Smooth muscle cell (in vitro differentiated cells): ENCODE data around the gene CAMK1G. TPM values are rescaled to one million over a fixed set of nuclear protein-coding genes. Genes with fewer than 3 reads are reported as not detected.
A peak's percentile ranks its signal among the peaks of the same experiment; 100 is the strongest.

Experiments used
- DNase-seq: peaks from one replicate; lab custom pipeline; 2025; ENCODE audit not compliant: unreplicated experiment; lab: John Stamatoyannopoulos, UW
- H2AFZ ChIP-seq: fragments of 200-600 bp; sonication (generic); 2 replicates; pipeline ENCODE4 v1.6.0; 2016; ENCODE audit warnings: antibody characterized with exemption, low read depth, mild to moderate bottlenecking
- H3F3A ChIP-seq: fragments of 200-600 bp; sonication (generic); 2 replicates; pipeline ENCODE4 v1.6.0; 2017; ENCODE audit warnings: antibody characterized with exemption, low read depth
- H3K27ac ChIP-seq: fragments of 200-600 bp; sonication (generic); 2 replicates; pipeline ENCODE4 v1.5.1; 2016; ENCODE audit warnings: low read depth, mild to moderate bottlenecking
- H3K27me3 ChIP-seq: fragments of 200-600 bp; sonication (generic); 2 replicates; pipeline ENCODE4 v1.6.1; 2016; ENCODE audit warnings: low read depth, mild to moderate bottlenecking
- H3K36me3 ChIP-seq: fragments of 200-600 bp; sonication (generic); 2 replicates; pipeline ENCODE4 v1.5.1; 2016; ENCODE audit warnings: low read depth
- H3K4me1 ChIP-seq: fragments of 200-600 bp; sonication (generic); 2 replicates; pipeline ENCODE4 v1.5.1; 2016; ENCODE audit warnings: low read depth
- H3K4me2 ChIP-seq: fragments of 200-600 bp; sonication (generic); 2 replicates; pipeline ENCODE4 v1.6.0; 2016; ENCODE audit warnings: mild to moderate bottlenecking
- H3K4me3 ChIP-seq: fragments of 200-600 bp; sonication (generic); 2 replicates; pipeline ENCODE4 v1.5.1; 2016; ENCODE audit warnings: mild to moderate bottlenecking
- H3K79me2 ChIP-seq: fragments of 200-600 bp; sonication (generic); 2 replicates; pipeline ENCODE4 v1.6.0; 2016; ENCODE audit warnings: low read depth, mild to moderate bottlenecking
- H3K9ac ChIP-seq: fragments of 200-600 bp; sonication (generic); 2 replicates; pipeline ENCODE4 v1.6.0; 2016; ENCODE audit warnings: low read depth
- H3K9me3 ChIP-seq: fragments of 200-600 bp; sonication (generic); replicated peaks from 2 replicates; pipeline ENCODE4 v1.5.1; 2016; ENCODE audit warnings: low read depth
- H4K20me1 ChIP-seq: fragments of 200-600 bp; sonication (generic); 2 replicates; pipeline ENCODE4 v1.6.0; 2016; ENCODE audit warnings: low read depth
- WGBS: methylation state at CpG from one replicate; pipeline ENCODE4 v1.1.7; 2016; ENCODE audit warnings: low lambda C conversion rate; 5-methylcytosine and 5-hydroxymethylcytosine counted together
- polyA plus RNA-seq: library from polyadenylated mRNA; unstranded; fragments of >200 nt; fragmentation: Nextera tagmentation; extraction: Ambion mirVana; gene quantifications from 2 replicates; pipeline ENCODE4 v1.2.1, GENCODE V29; 2016
- total RNA-seq: library from RNA; depleted of rRNA; stranded (reverse); fragments of >200 nt; gene quantifications from 2 replicates; pipeline ENCODE4 v1.2.3, GENCODE V29; 2014
- TF ChIP-seq, protein P1 (sequence below): fragments of 200-600 bp; sonication (generic); IDR thresholded peaks from 2 replicates; pipeline ENCODE4 v1.5.1; 2017; ENCODE audit warnings: borderline replicate concordance, mild to moderate bottlenecking, antibody characterized with exemption; ENCODE audit not compliant: insufficient read depth, poor library complexity, severe bottlenecking

CAMK1G gene
- total and polyA plus RNA-seq, 2 experiments from 2014 or later = 0.13 TPM; not detected in 1

DNA sequence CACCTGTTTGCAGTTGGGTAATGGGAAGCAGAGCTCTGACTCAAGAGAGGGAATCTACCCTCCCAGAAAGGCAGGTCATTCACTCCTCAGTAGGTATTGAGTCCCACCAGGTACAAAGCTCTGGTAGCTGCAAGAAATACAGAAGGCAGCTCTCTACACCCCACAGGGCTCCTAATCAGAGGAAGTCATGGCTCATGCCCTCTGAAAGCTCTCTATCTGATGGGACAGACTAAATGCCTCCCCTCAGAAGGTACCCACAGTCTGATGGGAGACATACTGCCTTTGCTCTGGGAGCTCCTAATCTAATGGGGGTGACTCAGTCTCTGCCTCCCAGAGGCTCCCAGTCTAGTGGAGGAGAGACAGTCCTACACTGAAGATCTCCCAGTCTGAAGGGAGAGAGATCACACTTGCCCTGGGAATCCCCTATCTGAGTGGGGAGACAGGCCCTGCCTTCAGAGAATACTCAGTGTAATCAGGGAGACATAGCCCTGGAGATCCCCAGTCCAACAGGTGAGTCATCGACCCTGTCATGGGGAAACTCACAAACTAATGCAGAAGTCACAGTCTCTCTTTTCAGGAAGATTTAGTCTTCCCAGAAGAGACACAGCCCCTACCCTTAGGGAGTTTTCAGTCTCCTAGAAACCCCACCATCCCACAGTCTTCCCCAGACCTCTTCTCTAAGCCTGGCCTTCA, 23.7 kb downstream of the CAMK1G start:
- Histone ChIP-seq H3F3A (no peaks in the 10 kb centered on the region), H3K4me2 (no peak overlapping the region), H3K27me3 (no peaks in the 10 kb centered on the region), H3K4me3 (no peak overlapping the region), H3K79me2 (no peaks in the 10 kb centered on the region), H3K27ac (peak overlapping the region; percentile 55), H3K4me1 (no peaks in the 10 kb centered on the region), H3K36me3 (no peaks in the 10 kb centered on the region), H3K9me3 (no peaks in the 10 kb centered on the region), H4K20me1 (no peaks in the 10 kb centered on the region), H3K9ac (no peak overlapping the region), H2AFZ (no peak overlapping the region)
- no peak for DNase-seq
- TF ChIP-seq, protein P1, sequence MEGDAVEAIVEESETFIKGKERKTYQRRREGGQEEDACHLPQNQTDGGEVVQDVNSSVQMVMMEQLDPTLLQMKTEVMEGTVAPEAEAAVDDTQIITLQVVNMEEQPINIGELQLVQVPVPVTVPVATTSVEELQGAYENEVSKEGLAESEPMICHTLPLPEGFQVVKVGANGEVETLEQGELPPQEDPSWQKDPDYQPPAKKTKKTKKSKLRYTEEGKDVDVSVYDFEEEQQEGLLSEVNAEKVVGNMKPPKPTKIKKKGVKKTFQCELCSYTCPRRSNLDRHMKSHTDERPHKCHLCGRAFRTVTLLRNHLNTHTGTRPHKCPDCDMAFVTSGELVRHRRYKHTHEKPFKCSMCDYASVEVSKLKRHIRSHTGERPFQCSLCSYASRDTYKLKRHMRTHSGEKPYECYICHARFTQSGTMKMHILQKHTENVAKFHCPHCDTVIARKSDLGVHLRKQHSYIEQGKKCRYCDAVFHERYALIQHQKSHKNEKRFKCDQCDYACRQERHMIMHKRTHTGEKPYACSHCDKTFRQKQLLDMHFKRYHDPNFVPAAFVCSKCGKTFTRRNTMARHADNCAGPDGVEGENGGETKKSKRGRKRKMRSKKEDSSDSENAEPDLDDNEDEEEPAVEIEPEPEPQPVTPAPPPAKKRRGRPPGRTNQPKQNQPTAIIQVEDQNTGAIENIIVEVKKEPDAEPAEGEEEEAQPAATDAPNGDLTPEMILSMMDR = no peak
- WGBS = 72% methylated on average over 1 of the region's 1 CpG

DNA sequence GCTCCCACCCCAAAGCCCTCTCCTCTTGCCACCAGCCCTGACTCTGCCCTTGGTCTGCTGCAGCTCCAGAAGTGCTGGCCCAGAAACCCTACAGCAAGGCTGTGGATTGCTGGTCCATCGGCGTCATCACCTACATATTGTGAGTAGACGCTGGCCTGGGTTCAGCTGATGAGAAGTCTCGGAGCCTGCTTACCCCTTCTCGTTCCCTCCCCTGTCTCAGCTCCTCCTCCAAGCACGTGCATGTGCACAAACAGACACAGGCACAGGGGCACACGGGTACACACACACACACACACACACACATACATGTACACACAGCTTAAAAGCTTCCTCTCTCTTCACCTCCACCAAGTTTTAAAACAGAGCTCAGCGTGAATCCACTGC, 24.3 kb downstream of the CAMK1G start:
- no peaks in the 10 kb centered on the region for H3F3A ChIP-seq
- TF ChIP-seq, protein P1 = no peak
- no peaks in the 10 kb centered on the region for H4K20me1 ChIP-seq
- H3K9ac ChIP-seq = no peak overlapping the region
- no peak overlapping the region for H3K4me3 ChIP-seq
- H3K79me2 ChIP-seq = no peaks in the 10 kb centered on the region
- peak overlapping the region; percentile 55 for H3K27ac ChIP-seq
- no peaks in the 10 kb centered on the region for H3K36me3 ChIP-seq
- 80% methylated on average over 8 of the region's 8 CpGs for WGBS
- no peaks in the 10 kb centered on the region for H3K27me3 ChIP-seq
- no peaks in the 10 kb centered on the region for H3K9me3 ChIP-seq
- H3K4me1 ChIP-seq = no peaks in the 10 kb centered on the region
- DNase-seq = no peak
- H3K4me2 ChIP-seq = no peak overlapping the region
- no peak overlapping the region for H2AFZ ChIP-seq

DNA sequence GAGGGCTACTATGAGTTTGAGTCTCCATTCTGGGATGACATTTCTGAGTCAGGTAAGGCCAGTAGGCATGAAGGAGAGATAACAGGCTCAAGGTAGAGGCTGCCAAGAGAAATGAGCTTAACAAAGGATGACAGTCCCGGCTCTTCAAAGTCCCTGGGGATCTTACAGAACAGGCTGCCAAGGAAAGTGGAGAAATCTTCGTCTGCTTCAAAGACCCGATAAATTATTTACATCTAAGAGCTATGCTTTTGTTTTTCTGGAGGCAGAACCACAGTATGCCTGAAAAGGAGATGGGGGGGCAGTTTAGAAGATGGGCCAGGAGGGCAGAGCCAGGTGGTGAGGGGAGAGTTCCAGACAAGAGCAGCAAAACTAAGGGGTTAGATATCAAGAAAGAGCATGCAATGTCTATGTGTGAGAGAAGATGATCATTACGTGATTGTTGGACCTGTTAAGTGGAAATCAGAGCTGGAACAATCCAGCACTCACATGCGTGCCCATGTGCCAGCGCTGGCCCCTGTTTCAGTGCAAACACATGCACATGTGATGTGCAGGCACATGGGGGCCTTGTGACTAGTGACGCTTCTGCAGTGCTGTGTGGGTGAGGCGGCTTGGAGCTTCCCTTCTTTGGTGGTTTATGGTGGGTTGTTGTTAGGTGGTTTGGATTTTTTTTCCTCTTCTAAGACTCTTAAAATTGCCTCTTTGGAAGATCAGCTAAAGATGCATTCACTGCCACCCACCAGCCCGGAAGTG, 25.7 kb downstream of the CAMK1G start:
- Histone ChIP-seq H3K4me3 (no peak overlapping the region), H2AFZ (no peak overlapping the region), H3K36me3 (no peaks in the 10 kb centered on the region), H4K20me1 (no peaks in the 10 kb centered on the region), H3K4me1 (no peaks in the 10 kb centered on the region), H3K4me2 (no peak overlapping the region), H3K9ac (no peak overlapping the region), H3K27ac (no peak overlapping the region), H3K9me3 (no peaks in the 10 kb centered on the region), H3K79me2 (no peaks in the 10 kb centered on the region), H3K27me3 (peaks cover 8% of the 10 kb centered on the region), H3F3A (no peaks in the 10 kb centered on the region)
- no peak for DNase-seq
- 91% methylated on average over 9 of the region's 9 CpGs for WGBS
- TF ChIP-seq, protein P1 = no peak
